Measurements from ENCODE around the gene BACE1.

BACE1 gene

DNA sequence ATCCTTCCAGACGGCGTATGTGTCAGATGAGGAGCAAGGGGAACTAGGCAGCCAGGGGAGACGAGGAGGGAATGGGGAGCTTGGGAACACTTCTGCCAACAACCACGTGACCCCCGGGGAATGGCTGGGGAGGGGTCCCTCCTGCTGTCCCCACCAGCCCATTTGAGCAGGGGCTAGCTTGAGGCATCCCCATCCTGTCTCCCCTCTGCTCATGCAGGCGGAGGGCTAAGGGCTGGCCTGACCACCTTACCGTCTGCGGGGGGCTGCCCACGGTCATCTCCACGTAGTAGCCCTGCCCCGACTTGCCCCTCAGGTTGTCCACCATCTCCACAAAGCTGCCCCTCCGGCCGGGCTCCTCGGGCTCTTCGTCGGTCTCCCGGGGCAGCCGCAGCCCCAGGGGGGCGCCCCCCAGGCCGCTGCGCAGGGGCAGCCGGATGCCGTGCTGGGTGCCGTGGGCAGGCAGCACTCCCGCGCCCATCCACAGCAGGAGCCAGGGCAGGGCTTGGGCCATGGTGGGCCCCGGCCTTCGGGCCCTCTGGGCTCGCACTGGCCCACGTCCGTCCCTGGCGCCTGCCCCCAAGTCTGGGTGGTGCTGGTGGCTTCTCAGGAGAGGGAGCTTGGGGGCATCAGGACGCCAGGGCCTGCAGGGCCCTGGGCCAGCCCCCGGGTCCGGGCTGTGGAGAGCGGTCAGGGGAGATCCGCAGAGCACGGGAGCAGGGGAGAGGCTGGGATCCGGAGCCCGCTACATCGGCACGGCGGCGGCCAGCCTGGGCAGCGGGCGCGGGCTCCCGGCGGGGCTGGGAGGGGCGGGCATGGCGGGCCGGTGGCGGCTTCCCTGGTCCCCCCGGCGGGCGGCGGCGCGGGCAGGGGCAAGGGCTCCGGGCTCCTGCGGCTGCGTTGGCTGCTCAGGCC lies 515 bp downstream of the BACE1 start:
- no peaks in the 10 kb centered on the region for H3K9me3 ChIP-seq (ENCODE audit: low read depth, low read length)
- H3K36me3 ChIP-seq (ENCODE audit: insufficient read depth, low read length): no peaks in the 10 kb centered on the region
- peak overlapping the region; percentile 87 for H3K4me3 ChIP-seq
- H3K27ac ChIP-seq: no peak overlapping the region
- no peak for DNase-seq (ENCODE audit: low read depth, low spot score)
- H3K9ac ChIP-seq (ENCODE audit: insufficient read length): peak overlapping the region; percentile 52
- no peak for TF ChIP-seq POLR2AphosphoS5 (IDR thresholded peaks at IDR 0.05; ENCODE audit: borderline replicate concordance, low read depth, low read length)
- no peak for TF ChIP-seq FOXP2 (optimal IDR thresholded peaks at IDR 0.05; ENCODE audit: control extremely low read depth, extremely low read length, insufficient read depth)
- no peak for TF ChIP-seq EZH2 (IDR thresholded peaks at IDR 0.05)

DNA sequence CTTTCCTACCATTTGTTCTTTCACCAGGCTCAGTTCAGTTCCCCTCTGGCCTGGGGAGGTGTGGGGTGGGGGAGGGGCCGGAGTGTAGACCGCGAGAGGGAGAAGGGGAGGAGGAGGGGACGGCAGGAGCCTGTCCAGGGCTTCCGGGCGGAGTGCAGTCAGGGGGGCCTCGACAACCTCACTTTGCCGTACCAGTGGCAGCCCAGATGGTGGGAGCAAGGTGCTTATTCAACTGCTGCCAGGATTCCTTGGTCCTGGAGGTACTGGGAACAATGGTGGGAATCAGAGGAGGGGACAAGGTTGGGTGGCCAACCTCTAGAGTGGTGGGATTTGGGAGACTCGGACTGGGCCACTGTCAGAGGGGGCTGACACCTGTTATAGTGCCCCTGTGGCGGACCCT lies 1.2 kb downstream of the BACE1 start:
- no peak for DNase-seq (ENCODE audit: low read depth, low spot score)
- Histone ChIP-seq H3K9me3 (ENCODE audit: low read depth, low read length) (no peaks in the 10 kb centered on the region), H3K36me3 (ENCODE audit: insufficient read depth, low read length) (no peaks in the 10 kb centered on the region), H3K4me3 (peak overlapping the region; percentile 87; the same call in 1 of the 2 replicates), H3K9ac (ENCODE audit: insufficient read length) (no peak overlapping the region), H3K27ac (no peak overlapping the region)
- TF ChIP-seq FOXP2 (optimal IDR thresholded peaks at IDR 0.05; ENCODE audit: control extremely low read depth, extremely low read length, insufficient read depth) (no peak), POLR2AphosphoS5 (IDR thresholded peaks at IDR 0.05; ENCODE audit: borderline replicate concordance, low read depth, low read length) (no peak), EZH2 (IDR thresholded peaks at IDR 0.05) (no peak)

- H3K9me3 ChIP-seq (ENCODE audit: low read depth, low read length): no peaks in the 10 kb centered on the region
- no peak for TF ChIP-seq FOXP2 (optimal IDR thresholded peaks at IDR 0.05; ENCODE audit: control extremely low read depth, extremely low read length, insufficient read depth)
- TF ChIP-seq POLR2AphosphoS5 (IDR thresholded peaks at IDR 0.05; ENCODE audit: borderline replicate concordance, low read depth, low read length): no peak
- TF ChIP-seq EZH2 (IDR thresholded peaks at IDR 0.05): no peak
- no peaks in the 10 kb centered on the region for H3K36me3 ChIP-seq (ENCODE audit: insufficient read depth, low read length)
- H3K9ac ChIP-seq (ENCODE audit: insufficient read length): no peak overlapping the region
- no peak for DNase-seq (ENCODE audit: low read depth, low spot score)
- no peak overlapping the region for H3K4me3 ChIP-seq
- H3K27ac ChIP-seq: no peak overlapping the region
These were observed 2.0 kb downstream of the BACE1 start for GRCh38 chr11:117313828-117314768.

DNA sequence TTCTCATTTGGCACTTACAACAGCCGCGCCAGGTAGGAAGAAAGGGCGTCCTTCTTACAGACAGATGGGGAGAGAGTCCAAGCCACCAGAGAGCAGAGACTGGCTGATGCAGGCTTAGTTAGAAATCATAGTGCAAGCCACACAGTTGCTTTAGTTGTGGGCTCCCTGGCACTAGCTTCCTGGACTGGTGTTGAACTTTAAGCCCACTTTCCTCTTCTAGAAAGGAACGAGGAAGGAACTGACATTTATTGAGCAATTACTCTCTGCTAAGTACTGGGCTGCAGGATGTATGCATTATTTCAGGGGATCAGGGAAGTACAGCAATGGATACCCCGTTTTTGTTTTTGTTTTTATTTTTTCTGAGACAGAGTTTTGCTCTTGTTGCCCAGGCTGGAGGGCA lies 3.0 kb downstream of the BACE1 start:
- H3K9me3 ChIP-seq (ENCODE audit: low read depth, low read length): no peaks in the 10 kb centered on the region
- no peak overlapping the region for H3K4me3 ChIP-seq
- no peak overlapping the region for H3K27ac ChIP-seq
- no peak overlapping the region for H3K9ac ChIP-seq (ENCODE audit: insufficient read length)
- TF ChIP-seq POLR2AphosphoS5 (IDR thresholded peaks at IDR 0.05; ENCODE audit: borderline replicate concordance, low read depth, low read length) (no peak), EZH2 (IDR thresholded peaks at IDR 0.05) (no peak), FOXP2 (optimal IDR thresholded peaks at IDR 0.05; ENCODE audit: control extremely low read depth, extremely low read length, insufficient read depth) (no peak)
- no peak for DNase-seq (ENCODE audit: low read depth, low spot score)
- no peaks in the 10 kb centered on the region for H3K36me3 ChIP-seq (ENCODE audit: insufficient read depth, low read length)

DNA sequence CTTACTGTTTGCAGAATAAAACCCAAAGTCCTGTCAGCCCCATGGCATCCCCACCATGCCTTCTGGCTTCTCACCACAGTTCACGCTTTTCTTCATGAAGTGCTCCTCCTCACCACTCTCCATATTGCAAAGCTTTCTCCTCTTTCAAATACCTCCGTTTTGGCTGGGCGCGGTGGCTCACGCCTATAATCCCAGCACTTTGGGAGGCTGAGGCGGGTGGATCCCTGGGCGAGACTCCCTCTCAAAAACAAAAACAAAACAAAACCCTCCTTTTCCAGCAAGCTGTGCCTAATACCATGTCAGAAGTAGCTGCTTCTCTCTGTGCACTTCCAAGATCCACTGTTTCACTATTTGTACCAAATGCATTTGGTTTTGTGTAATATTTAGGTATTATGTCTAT lies 6.7 kb downstream of the BACE1 start:
- Histone ChIP-seq H3K27ac (no peak overlapping the region), H3K9ac (ENCODE audit: insufficient read length) (no peak overlapping the region), H3K36me3 (ENCODE audit: insufficient read depth, low read length) (no peaks in the 10 kb centered on the region), H3K4me3 (no peak overlapping the region), H3K9me3 (ENCODE audit: low read depth, low read length) (no peaks in the 10 kb centered on the region)
- TF ChIP-seq FOXP2 (optimal IDR thresholded peaks at IDR 0.05; ENCODE audit: control extremely low read depth, extremely low read length, insufficient read depth) (no peak), EZH2 (IDR thresholded peaks at IDR 0.05) (no peak), POLR2AphosphoS5 (IDR thresholded peaks at IDR 0.05; ENCODE audit: borderline replicate concordance, low read depth, low read length) (no peak)
- DNase-seq (ENCODE audit: low read depth, low spot score): no peak

- Histone ChIP-seq H3K9me3 (ENCODE audit: low read depth, low read length) (no peaks in the 10 kb centered on the region), H3K9ac (ENCODE audit: insufficient read length) (no peak overlapping the region)
- TF ChIP-seq FOXP2 (optimal IDR thresholded peaks at IDR 0.05; ENCODE audit: control extremely low read depth, extremely low read length, insufficient read depth) (no peak), POLR2AphosphoS5 (IDR thresholded peaks at IDR 0.05; ENCODE audit: borderline replicate concordance, low read depth, low read length) (no peak), EZH2 (IDR thresholded peaks at IDR 0.05) (no peak)
These were observed 10.9 kb downstream of the BACE1 start for GRCh38 chr11:117305145-117305544.

GRCh38 chr11:117303646-117304315 lies 12.3 kb downstream of the BACE1 start:
- no peaks in the 10 kb centered on the region for H3K36me3 ChIP-seq (ENCODE audit: insufficient read depth, low read length)
- no peak overlapping the region for H3K27ac ChIP-seq
- H3K4me3 ChIP-seq: no peak overlapping the region
- H3K9me3 ChIP-seq (ENCODE audit: low read depth, low read length): no peaks in the 10 kb centered on the region
- no peak overlapping the region for H3K9ac ChIP-seq (ENCODE audit: insufficient read length)
- DNase-seq (ENCODE audit: low read depth, low spot score): no peak
- no peak for TF ChIP-seq POLR2AphosphoS5 (IDR thresholded peaks at IDR 0.05; ENCODE audit: borderline replicate concordance, low read depth, low read length)
- TF ChIP-seq EZH2 (IDR thresholded peaks at IDR 0.05): no peak
- TF ChIP-seq FOXP2 (optimal IDR thresholded peaks at IDR 0.05; ENCODE audit: control extremely low read depth, extremely low read length, insufficient read depth): no peak

More at GRCh38 chr11:117305145-117305544, 10.9 kb downstream of the BACE1 start:
- Histone ChIP-seq H3K36me3 (ENCODE audit: insufficient read depth, low read length) (no peaks in the 10 kb centered on the region), H3K27ac (no peak overlapping the region), H3K4me3 (no peak overlapping the region)
- no peak for DNase-seq (ENCODE audit: low read depth, low spot score)
